Measurements from ENCODE around the gene CSTB.

CSTB gene

DNA sequence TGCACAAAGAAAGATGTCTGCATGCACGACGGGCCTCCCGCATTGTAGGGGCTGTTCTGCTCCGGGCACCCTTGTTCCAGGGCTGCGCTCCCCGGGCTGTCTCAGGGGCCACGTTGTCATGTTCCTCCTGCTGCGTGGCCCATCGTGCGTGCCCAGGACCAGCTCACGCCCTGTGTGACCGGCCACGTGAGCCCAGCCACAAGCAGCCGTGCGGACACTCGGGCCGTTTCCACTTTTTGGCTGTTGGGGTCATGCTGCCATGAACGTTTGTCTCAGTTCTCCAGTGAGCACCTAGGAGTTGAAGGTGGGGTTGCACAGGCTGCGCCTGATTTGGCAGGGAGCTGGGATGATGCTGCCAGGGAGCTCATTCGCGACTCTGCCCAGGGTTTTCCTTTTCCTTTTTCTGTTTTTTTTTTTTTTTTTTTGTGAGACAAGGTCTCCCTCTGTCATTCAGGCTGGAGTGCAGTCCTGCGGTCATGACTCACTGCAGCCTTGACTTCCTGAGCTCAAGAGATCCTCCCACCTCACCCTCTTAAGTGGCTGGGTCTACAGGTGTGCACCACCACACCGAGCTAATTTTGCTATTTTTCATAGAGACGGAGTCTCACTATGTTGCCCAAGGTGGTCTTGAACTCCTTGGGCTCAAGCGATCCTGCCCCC, 39.8 kb downstream of the CSTB start:
- TF ChIP-seq TAF1 (IDR thresholded peaks at IDR 0.05; ENCODE audit: borderline replicate concordance, insufficient read depth, low read length): no peak

DNA sequence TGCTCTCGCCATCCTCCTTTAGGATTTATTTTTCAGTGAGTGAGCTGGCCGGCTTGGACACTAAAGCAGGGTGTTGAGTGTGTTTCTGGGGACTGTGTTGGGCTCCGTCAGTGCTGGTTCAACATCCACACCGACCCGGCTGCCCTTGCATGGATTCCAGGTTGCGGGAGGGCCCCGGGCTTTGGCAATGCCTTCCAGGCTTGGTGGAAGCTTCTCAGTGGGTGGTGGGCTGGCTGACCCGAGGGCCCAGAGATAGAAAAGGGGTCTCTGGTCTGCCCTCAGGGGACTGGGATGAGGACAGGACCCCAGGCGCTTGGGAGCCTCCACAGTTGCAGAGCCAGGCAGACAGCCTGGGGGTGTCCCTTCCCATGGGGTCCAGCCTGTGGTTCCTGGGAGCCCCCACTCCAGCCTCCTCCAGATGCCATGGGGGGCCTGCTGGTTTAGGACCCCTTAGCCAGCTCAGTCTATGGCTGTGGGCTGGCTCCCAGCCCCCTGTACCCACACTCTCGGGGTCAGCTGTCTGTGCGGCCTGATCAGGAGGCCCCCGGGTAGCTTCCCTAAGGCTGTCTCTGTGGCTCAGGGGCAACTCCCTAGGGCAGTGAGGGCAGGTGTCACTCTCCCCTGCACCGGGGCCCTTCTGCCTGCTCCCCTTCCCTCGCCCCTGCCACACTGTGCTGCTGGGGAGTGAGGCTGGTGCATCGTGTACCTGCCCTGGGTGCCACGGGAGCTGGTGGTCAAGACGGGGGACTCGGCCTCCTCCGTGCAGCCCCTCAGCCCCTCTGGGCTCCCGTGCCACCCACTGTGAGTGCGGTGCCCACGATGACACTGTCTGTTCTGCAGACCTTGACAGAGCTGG, 40.6 kb downstream of the CSTB start:
- no peak for TF ChIP-seq TAF1 (IDR thresholded peaks at IDR 0.05; ENCODE audit: borderline replicate concordance, insufficient read depth, low read length)
- no peak for TF ChIP-seq FOXP2 (optimal IDR thresholded peaks at IDR 0.05; ENCODE audit: borderline replicate concordance, extremely low read depth, extremely low read length, insufficient read depth)
- TF ChIP-seq POLR2AphosphoS5 (IDR thresholded peaks at IDR 0.05; ENCODE audit: low read depth, low read length): no peak
- TF ChIP-seq, protein P1, sequence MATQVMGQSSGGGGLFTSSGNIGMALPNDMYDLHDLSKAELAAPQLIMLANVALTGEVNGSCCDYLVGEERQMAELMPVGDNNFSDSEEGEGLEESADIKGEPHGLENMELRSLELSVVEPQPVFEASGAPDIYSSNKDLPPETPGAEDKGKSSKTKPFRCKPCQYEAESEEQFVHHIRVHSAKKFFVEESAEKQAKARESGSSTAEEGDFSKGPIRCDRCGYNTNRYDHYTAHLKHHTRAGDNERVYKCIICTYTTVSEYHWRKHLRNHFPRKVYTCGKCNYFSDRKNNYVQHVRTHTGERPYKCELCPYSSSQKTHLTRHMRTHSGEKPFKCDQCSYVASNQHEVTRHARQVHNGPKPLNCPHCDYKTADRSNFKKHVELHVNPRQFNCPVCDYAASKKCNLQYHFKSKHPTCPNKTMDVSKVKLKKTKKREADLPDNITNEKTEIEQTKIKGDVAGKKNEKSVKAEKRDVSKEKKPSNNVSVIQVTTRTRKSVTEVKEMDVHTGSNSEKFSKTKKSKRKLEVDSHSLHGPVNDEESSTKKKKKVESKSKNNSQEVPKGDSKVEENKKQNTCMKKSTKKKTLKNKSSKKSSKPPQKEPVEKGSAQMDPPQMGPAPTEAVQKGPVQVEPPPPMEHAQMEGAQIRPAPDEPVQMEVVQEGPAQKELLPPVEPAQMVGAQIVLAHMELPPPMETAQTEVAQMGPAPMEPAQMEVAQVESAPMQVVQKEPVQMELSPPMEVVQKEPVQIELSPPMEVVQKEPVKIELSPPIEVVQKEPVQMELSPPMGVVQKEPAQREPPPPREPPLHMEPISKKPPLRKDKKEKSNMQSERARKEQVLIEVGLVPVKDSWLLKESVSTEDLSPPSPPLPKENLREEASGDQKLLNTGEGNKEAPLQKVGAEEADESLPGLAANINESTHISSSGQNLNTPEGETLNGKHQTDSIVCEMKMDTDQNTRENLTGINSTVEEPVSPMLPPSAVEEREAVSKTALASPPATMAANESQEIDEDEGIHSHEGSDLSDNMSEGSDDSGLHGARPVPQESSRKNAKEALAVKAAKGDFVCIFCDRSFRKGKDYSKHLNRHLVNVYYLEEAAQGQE (IDR thresholded peaks at IDR 0.05; ENCODE audit: insufficient read depth in 1 of 2, low read depth in 2 of 2, low read length in 2 of 2): no peak
- no peak for TF ChIP-seq SIN3A (IDR thresholded peaks at IDR 0.05; ENCODE audit: borderline replicate concordance, insufficient read depth, low read length)

DNA sequence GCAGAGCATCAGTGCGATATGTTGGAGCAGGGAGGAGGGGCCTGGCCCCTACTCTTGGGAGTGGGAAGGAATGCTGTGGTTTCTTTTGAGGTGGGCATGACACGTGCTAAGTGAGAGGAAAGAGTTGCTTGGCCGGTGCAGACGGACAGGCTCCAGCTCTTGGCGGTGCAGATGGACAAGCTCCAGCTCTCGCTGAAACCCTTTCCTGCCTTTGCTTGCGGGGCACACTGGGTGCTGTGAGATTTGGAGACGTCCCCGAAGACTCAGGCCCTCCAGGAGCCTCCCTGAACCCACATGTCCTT, 41.2 kb downstream of the CSTB start:
- TF ChIP-seq TAF1 (IDR thresholded peaks at IDR 0.05; ENCODE audit: borderline replicate concordance, insufficient read depth, low read length) (no peak), POLR2AphosphoS5 (IDR thresholded peaks at IDR 0.05; ENCODE audit: low read depth, low read length) (no peak), SIN3A (IDR thresholded peaks at IDR 0.05; ENCODE audit: borderline replicate concordance, insufficient read depth, low read length) (no peak), FOXP2 (optimal IDR thresholded peaks at IDR 0.05; ENCODE audit: borderline replicate concordance, extremely low read depth, extremely low read length, insufficient read depth) (no peak)
- TF ChIP-seq, protein P1 (IDR thresholded peaks at IDR 0.05; ENCODE audit: insufficient read depth in 1 of 2, low read depth in 2 of 2, low read length in 2 of 2): no peak

DNA sequence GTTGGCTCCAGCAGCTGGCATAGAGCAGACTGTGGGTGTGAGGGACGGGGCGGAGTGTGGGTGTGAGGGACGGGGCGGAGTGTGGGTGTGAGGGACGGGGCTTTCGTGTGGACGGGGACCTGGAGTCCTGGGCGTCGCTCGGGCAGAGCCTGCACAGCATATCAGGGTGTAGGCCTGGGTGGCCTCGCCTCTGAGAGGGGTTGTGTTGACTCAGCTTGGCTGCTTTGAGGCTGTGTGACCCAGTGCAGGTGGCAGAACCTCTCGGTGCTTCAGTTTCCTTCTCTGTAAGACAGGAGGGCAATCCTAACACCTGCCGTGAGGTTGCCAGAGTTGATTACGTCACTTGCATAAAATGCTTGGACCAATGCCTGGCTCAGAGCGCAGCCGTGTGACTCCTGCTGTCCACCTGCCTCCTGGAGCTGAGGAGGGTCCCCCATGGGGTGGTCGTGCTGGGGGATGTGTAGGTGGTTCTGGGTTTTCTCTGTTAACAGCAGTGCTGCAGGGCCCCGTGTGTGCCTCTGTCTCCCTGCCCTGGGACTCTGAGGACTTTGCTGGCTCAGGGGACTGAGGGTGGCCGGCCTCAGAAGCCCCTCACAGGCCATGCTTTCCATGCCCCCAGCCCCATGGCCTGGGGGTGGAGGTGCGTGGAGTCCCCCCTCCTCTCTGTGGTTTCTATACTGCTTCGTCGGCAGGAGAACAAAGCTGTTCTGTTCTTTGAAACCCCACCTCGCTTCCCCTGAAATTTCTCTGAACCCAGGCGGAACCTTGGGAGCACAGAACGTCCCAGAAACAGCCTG, 41.8 kb downstream of the CSTB start:
- TF ChIP-seq SIN3A (IDR thresholded peaks at IDR 0.05; ENCODE audit: borderline replicate concordance, insufficient read depth, low read length) (no peak), TAF1 (IDR thresholded peaks at IDR 0.05; ENCODE audit: borderline replicate concordance, insufficient read depth, low read length) (no peak)
- TF ChIP-seq, protein P1 (IDR thresholded peaks at IDR 0.05; ENCODE audit: insufficient read depth in 1 of 2, low read depth in 2 of 2, low read length in 2 of 2): no peak

DNA sequence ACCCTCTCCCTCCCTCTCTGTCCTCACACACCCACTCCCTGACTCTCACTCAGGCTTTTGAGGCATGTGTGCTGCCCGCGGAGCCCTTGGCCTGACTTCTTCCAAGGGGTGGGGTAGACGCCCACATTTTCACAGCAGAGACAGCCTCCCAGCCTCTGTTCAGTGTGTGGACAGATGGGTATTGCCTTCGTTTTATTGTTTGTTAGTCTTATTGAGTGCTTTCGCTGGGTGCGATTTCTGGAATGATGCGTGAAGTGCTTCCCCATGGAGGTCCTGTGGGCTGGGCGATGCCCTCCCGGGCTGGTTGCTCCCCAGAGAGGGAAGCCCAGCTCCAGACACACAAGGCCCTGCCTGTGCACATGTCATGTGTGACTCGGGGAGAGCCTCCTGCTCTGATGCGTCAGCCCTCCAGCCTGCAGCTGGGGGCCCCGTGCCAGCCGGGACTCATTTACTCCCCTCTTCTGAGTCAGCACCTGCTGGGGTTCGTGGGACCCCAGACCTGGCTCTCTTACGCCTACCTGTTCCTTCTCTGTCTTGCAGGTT, 42.5 kb downstream of the CSTB start:
- TF ChIP-seq FOXP2 (optimal IDR thresholded peaks at IDR 0.05; ENCODE audit: borderline replicate concordance, extremely low read depth, extremely low read length, insufficient read depth) (no peak), SIN3A (IDR thresholded peaks at IDR 0.05; ENCODE audit: borderline replicate concordance, insufficient read depth, low read length) (no peak), POLR2AphosphoS5 (IDR thresholded peaks at IDR 0.05; ENCODE audit: low read depth, low read length) (no peak), TAF1 (IDR thresholded peaks at IDR 0.05; ENCODE audit: borderline replicate concordance, insufficient read depth, low read length) (no peak)
- TF ChIP-seq, protein P1 (IDR thresholded peaks at IDR 0.05; ENCODE audit: insufficient read depth in 1 of 2, low read depth in 2 of 2, low read length in 2 of 2): no peak
